MCF 10A (cell line): ENCODE results near the gene CMTM1. TPM values are rescaled to one million over a fixed set of nuclear protein-coding genes. Genes with fewer than 3 reads are reported as not detected.

Experiments used
- BruUV-seq: library from RNA; stranded (reverse); fragments of 400-500 nt; replicated peaks from 2 replicates; lab custom pipeline; 2021; lab: Mats Ljungman, UMichigan
- CTCF ChIA-PET: fragments of 300-600 bp; sonication (Branson Sonifier 250); formaldehyde crosslinking; extraction: SDS; loops from one replicate; lab custom pipeline; 2021; ENCODE audit warnings: antibody characterized with exemption, inconsistent platforms; lab: Yijun Ruan, JAX
- POLR2A ChIA-PET: fragments of 300-600, 350-650 bp; sonication (Branson Sonifier 250); formaldehyde crosslinking; extraction: SDS; loops from one replicate; lab custom pipeline; 2020; ENCODE audit warnings: antibody characterized with exemption, inconsistent platforms; lab: Yijun Ruan, JAX
- DNase-seq: peaks from one replicate; pipeline ENCODE4 v3.0.0-alpha.2; 2018; ENCODE audit not compliant: unreplicated experiment
- H3K27ac Mint-ChIP-seq: one replicate; pipeline ENCODE4 v1.8.0; 2022; ENCODE audit warnings: mild to moderate bottlenecking, low read depth, mixed read lengths; ENCODE audit not compliant: unreplicated experiment
- H3K27me3 Mint-ChIP-seq: one replicate; pipeline ENCODE4 v1.8.0; 2022; ENCODE audit warnings: mixed read lengths; ENCODE audit not compliant: insufficient read depth, unreplicated experiment
- H3K36me3 Mint-ChIP-seq: one replicate; pipeline ENCODE4 v1.8.0; 2022; ENCODE audit warnings: mild to moderate bottlenecking, moderate library complexity, mixed read lengths; ENCODE audit not compliant: insufficient read depth, unreplicated experiment
- H3K4me1 Mint-ChIP-seq: one replicate; pipeline ENCODE4 v1.8.0; 2022; ENCODE audit warnings: mixed read lengths; ENCODE audit not compliant: insufficient read depth, unreplicated experiment
- H3K4me3 Mint-ChIP-seq: one replicate; pipeline ENCODE4 v1.8.0; 2022; ENCODE audit warnings: mild to moderate bottlenecking, moderate library complexity, mixed read lengths; ENCODE audit not compliant: unreplicated experiment
- H3K9me3 Mint-ChIP-seq: one replicate; pipeline ENCODE4 v1.8.0; 2022; ENCODE audit warnings: mixed read lengths; ENCODE audit not compliant: unreplicated experiment
- CTCF ChIP-seq: fragments of 200-600 bp; IDR thresholded peaks from one replicate; pipeline ENCODE4 v1.8.0; 2022; ENCODE audit warnings: antibody characterized with exemption, mild to moderate bottlenecking; ENCODE audit not compliant: unreplicated experiment
- intact Hi-C: fragments of 100-400 bp; cut with micrococcal nuclease; formaldehyde crosslinking; loops from 2 replicates; pipeline ENCODE4 v1.14.1; 2022
- total RNA-seq: library from RNA; stranded (reverse); gene quantifications from 2 replicates; pipeline ENCODE4 v1.2.3, GENCODE V29; 2022

CMTM1 gene
- total RNA-seq, 1 experiment from 2014 or later: 2.1 TPM

- Mint-ChIP-seq H3K4me1 (peaks cover 47% of the 10 kb centered on the region), H3K9me3 (no peaks in the 10 kb centered on the region), H3K4me3 (peak overlapping the region; percentile 67), H3K27me3 (no peaks in the 10 kb centered on the region), H3K36me3 (peaks cover 24% of the 10 kb centered on the region), H3K27ac (peak overlapping the region; percentile 98)
- intact Hi-C loops: loop anchor here (2.0 to 5.0 kb wide), 2 partner anchors 40 to 109 kb away; no protein-coding TSS in a partner anchor
- BruUV-seq: no TSS peak
- DNase-seq: no peak
- TF ChIP-seq CTCF: no peak
- ChIA-PET CTCF (interaction anchor here (0.6 kb wide), 1 partner anchor 682 kb away, joined by 3 read pairs; no protein-coding TSS in a partner anchor), POLR2A (interaction anchor here (0.9 to 1.7 kb wide), 6 partner anchors 8 to 111 kb away, joined by 3 to 9 read pairs (median 3); partner anchors contain the start of gene CKLF)
Measured at GRCh38 chr16:66517586-66518263, 48.5 kb upstream of the CMTM1 start.

- intact Hi-C loops: loop anchor here (5.0 kb wide), 1 partner anchor 42 kb away; no protein-coding TSS in a partner anchor
- DNase-seq: no peak
- no TSS peak for BruUV-seq
- TF ChIP-seq CTCF: no peak
- Mint-ChIP-seq H3K4me3 (no peak overlapping the region), H3K36me3 (peaks cover 24% of the 10 kb centered on the region), H3K9me3 (no peaks in the 10 kb centered on the region), H3K4me1 (peaks cover 36% of the 10 kb centered on the region), H3K27ac (peak overlapping the region; percentile 63), H3K27me3 (no peaks in the 10 kb centered on the region)
- ChIA-PET POLR2A (interaction anchor here (0.6 to 3.2 kb wide), 2 partner anchors 21 to 32 kb away, joined by 4 to 11 read pairs; partner anchors contain the start of gene CKLF), CTCF (interaction anchor here (1.1 to 3.8 kb wide), 2 partner anchors 8 to 40 kb away, joined by 3 to 13 read pairs; no protein-coding TSS in a partner anchor)
Measured at GRCh38 chr16:66519482-66520373, 46.5 kb upstream of the CMTM1 start.

GRCh38 chr16:66520406-66521170 lies 45.7 kb upstream of the CMTM1 start:
- Mint-ChIP-seq H3K4me1 (peaks cover 36% of the 10 kb centered on the region), H3K27ac (peak overlapping the region; percentile 63), H3K36me3 (peaks cover 29% of the 10 kb centered on the region), H3K27me3 (no peaks in the 10 kb centered on the region), H3K9me3 (no peaks in the 10 kb centered on the region), H3K4me3 (no peak overlapping the region)
- intact Hi-C loops: no loop called here
- DNase-seq: no peak
- ChIA-PET CTCF (interaction anchor here (0.7 to 3.8 kb wide), 6 partner anchors 9 to 130 kb away, joined by 3 to 13 read pairs (median 3); partner anchors contain the start of gene CKLF), POLR2A (interaction anchor here (1.4 to 3.2 kb wide), 2 partner anchors 9 to 32 kb away, joined by 5 to 11 read pairs; partner anchors contain the start of gene CKLF)
- BruUV-seq: no TSS peak
- TF ChIP-seq CTCF: no peak
